Left ventricle myocardium inferior (tissue), 1 donor: ENCODE data around the gene FAM110A. TPM values are rescaled to one million over a fixed set of nuclear protein-coding genes. Genes with fewer than 3 reads are reported as not detected.
"Not testable (repeated sequence)": the region's sequence is repeated elsewhere in the genome, so short reads cannot be mapped to it uniquely, and the experiment has no call there.

ENCODE experiments used
- DNase-seq: peaks from one replicate; pipeline ENCODE4 v3.0.0-alpha.2; 2020
- H3K27ac ChIP-seq: fragments of 200-600 bp; replicated peaks from 2 replicates; pipeline ENCODE4 v1.8.0; 2021
- H3K27me3 ChIP-seq: fragments of 200-600 bp; 2 replicates; pipeline ENCODE4 v1.8.0; 2021; ENCODE audit warnings: low read depth
- H3K36me3 ChIP-seq: fragments of 200-600 bp; 2 replicates; pipeline ENCODE4 v1.8.0; 2021
- H3K4me1 ChIP-seq: fragments of 200-600 bp; 2 replicates; pipeline ENCODE4 v1.8.0; 2021
- H3K4me3 ChIP-seq: fragments of 200-600 bp; 2 replicates; pipeline ENCODE4 v1.8.0; 2021; ENCODE audit warnings: mild to moderate bottlenecking, moderate library complexity
- H3K9me3 ChIP-seq: fragments of 200-600 bp; replicated peaks from 2 replicates; pipeline ENCODE4 v1.8.0; 2021
- intact Hi-C: fragments of 100-400 bp; cut with micrococcal nuclease; formaldehyde crosslinking; loops from one replicate; pipeline ENCODE4 v1.11.0; 2022
- total RNA-seq: library from RNA; stranded (reverse); fragmentation: NEBNext Ultra II Directional; extraction: Animal tissue kit (Norgen Biotek cat#: 25700); gene quantifications from one replicate; pipeline ENCODE4 v1.2.1, GENCODE V29; 2021
- TF ChIP-seq, protein P1 (sequence below): fragments of 200-600 bp; IDR thresholded peaks from 2 replicates; pipeline ENCODE4 v1.8.0; 2021; ENCODE audit warnings: antibody characterized with exemption, mild to moderate bottlenecking, borderline replicate concordance
- donor health status: DM: no; HTN: yes; CAD: no; lungs with severe emphysema.

Gene FAM110A
- total RNA-seq, 1 donor from 2014 or later = 2.0 TPM

- no peak for DNase-seq
- Histone ChIP-seq H3K4me1 (no peaks in the 10 kb centered on the region), H3K27ac (no peak overlapping the region), H3K4me3 (no peak overlapping the region), H3K36me3 (no peaks in the 10 kb centered on the region), H3K9me3 (peaks cover 23% of the 10 kb centered on the region), H3K27me3 (peaks cover 33% of the 10 kb centered on the region)
- intact Hi-C loops = no loop called here
- TF ChIP-seq, protein P1, sequence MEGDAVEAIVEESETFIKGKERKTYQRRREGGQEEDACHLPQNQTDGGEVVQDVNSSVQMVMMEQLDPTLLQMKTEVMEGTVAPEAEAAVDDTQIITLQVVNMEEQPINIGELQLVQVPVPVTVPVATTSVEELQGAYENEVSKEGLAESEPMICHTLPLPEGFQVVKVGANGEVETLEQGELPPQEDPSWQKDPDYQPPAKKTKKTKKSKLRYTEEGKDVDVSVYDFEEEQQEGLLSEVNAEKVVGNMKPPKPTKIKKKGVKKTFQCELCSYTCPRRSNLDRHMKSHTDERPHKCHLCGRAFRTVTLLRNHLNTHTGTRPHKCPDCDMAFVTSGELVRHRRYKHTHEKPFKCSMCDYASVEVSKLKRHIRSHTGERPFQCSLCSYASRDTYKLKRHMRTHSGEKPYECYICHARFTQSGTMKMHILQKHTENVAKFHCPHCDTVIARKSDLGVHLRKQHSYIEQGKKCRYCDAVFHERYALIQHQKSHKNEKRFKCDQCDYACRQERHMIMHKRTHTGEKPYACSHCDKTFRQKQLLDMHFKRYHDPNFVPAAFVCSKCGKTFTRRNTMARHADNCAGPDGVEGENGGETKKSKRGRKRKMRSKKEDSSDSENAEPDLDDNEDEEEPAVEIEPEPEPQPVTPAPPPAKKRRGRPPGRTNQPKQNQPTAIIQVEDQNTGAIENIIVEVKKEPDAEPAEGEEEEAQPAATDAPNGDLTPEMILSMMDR = no peak
Measured at GRCh38 chr20:801678-802077, 31.8 kb upstream of the FAM110A start.

- TF ChIP-seq, protein P1 = no peak
- no peak overlapping the region for H3K27ac ChIP-seq
- no peaks in the 10 kb centered on the region for H3K4me1 ChIP-seq
- H3K27me3 ChIP-seq = peaks cover 49% of the 10 kb centered on the region
- DNase-seq = no peak
- no peaks in the 10 kb centered on the region for H3K36me3 ChIP-seq
- peaks cover 25% of the 10 kb centered on the region for H3K9me3 ChIP-seq
- intact Hi-C loops = no loop called here
- H3K4me3 ChIP-seq = no peak overlapping the region
Measured at GRCh38 chr20:805713-806112, 27.8 kb upstream of the FAM110A start.

DNA sequence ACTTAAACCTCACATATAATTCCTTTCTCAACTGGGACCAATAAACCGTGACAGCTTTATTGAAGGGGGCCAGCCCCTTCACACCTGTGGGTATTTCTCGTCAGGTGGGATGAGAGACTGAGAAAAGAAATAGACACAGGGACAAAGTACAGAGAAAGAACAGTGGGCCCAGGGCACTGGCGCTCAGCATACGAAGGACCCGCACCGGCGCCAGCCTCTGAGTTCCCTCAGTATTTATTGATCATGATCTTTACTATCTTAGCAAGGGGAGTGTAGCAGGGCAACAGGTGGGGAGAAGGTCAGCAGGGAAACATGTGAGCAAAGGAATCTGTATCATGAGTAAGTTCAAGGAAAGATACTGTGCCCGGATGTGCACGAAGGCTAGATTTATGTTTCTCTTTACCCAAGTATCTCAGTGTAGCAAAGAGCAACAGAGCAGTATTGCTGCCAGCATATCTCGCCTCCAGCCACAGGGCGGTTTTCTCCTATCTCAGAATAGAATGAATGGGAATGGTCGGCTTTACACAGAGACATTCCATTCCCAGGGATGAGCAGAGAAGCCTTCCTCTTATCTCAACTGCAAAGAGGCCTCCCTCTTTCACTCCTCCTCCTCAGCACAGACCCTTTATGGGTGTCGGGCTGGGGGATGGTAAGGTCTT, 21.6 kb upstream of the FAM110A start:
- H3K4me3 ChIP-seq, H3K36me3 ChIP-seq, H3K27ac ChIP-seq, H3K9me3 ChIP-seq, intact Hi-C loops, DNase-seq, H3K4me1 ChIP-seq: not testable (repeated sequence)
- H3K27me3 ChIP-seq = peaks cover 84% of the 10 kb centered on the region

DNA sequence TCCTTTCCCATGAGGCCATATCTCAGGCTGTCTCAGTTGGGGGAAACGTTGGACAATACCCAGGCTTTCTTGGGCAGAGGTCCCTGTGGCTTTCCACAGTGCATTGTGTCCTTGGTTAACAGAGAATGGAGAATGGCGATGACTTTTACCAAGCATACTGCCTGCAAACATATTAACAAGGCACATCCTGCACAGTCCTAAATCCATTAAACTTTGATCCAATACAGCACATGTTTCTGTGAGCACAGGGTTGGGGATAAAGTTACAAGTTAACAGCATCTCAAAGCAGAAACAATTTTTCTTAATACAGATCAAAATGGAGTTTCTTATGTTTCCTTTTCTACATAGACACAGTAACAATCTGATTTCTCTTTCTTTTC, 21.1 kb upstream of the FAM110A start:
- H3K4me3 ChIP-seq, H3K36me3 ChIP-seq, intact Hi-C loops, DNase-seq, H3K4me1 ChIP-seq, H3K9me3 ChIP-seq, H3K27ac ChIP-seq: not testable (repeated sequence)
- H3K27me3 ChIP-seq = peaks cover 80% of the 10 kb centered on the region

DNA sequence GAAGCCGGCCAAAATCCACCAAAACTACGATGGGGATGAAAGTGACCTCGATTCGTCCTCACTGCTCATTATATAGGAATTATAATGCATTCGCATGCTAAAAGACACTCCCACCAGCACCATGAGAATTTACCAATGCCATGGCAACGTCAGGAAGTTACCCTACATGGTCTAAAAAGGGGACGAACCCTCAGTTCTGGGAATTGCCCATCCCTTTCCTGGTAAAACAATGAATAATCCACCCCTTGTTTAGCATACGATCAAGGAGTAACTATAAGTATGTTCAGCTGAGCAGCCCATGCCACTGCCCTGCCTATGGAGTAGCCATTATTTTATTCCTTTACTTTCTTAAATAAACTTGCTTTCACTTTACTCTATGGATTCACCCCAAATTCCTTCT, 20.1 kb upstream of the FAM110A start:
- Histone ChIP-seq H3K27ac (no peak overlapping the region), H3K4me1 (no peaks in the 10 kb centered on the region), H3K4me3 (no peak overlapping the region), H3K9me3 (no peaks in the 10 kb centered on the region), H3K27me3 (peaks cover 75% of the 10 kb centered on the region), H3K36me3 (no peaks in the 10 kb centered on the region)
- intact Hi-C loops = no loop called here
- no peak for DNase-seq
- TF ChIP-seq, protein P1 = no peak

DNA sequence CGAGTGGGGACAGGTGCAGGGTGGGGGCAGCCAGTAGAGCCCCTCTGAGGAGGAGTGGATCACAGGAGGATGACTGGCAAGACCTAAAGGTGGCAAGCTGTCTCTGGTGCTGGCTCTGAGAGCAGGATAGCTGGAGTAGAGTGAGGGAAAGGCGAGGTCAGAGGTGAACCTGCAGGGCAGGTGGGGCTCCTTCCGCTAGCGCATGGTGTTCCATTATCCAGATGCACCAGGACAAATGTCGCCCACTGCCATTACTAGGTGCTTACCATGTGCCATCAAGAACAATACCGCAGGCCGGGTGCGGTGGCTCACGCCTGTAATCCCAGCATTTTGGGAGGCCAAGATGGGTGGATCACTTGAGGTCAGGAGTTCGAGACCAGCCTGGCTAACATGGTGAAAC, 18.3 kb upstream of the FAM110A start:
- intact Hi-C loops = loop anchor here (5.0 kb wide), 1 partner anchor 142 kb away; no protein-coding TSS in a partner anchor
- Histone ChIP-seq H3K27ac (no peak overlapping the region), H3K9me3 (no peaks in the 10 kb centered on the region), H3K4me1 (no peaks in the 10 kb centered on the region), H3K36me3 (no peaks in the 10 kb centered on the region), H3K27me3 (peaks cover 59% of the 10 kb centered on the region), H3K4me3 (no peak overlapping the region)
- DNase-seq = no peak
- TF ChIP-seq, protein P1 = no peak
